ENCODE results near the gene UBASH3A.

DNA sequence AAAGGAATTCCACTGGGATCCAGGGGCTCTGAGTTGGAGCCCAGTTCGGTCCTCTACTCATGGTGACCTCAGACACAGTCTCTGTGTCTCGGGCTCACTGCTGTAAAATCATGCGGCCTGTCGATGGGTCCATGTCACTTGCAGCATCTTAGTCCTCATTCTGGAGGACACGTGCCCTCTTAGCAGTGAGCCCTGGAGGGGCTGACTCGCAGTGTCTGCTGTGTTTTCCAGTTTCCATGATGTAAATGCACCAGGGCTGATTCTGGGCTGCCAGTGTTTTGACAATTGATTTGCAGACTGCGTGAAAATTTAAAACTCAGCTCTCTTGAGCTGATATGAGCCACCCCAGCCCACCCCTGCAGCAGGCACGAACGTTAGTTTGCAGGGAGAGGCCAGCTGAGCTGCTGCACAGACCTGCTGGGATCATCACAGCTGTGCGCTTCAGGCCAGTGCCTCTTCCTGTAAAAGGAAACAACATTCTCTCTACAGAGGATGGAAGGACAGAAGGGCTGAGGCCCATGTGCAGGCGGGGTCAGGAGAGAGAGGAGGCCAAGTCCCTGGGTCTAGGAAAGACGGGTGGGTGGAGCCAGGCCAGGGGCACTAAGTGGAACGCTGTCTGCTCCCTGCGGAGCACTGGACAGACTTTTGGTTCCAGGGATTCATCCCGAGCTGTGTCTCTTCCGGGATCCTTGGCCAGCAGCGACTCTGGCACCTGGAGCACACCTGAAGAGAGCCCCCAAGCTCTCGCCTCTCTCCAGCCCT, 49.7 kb downstream of the UBASH3A start:
- TF ChIP-seq POLR2AphosphoS5 (IDR thresholded peaks at IDR 0.05; ENCODE audit: low read depth, low read length) (no peak), YY1 (IDR thresholded peaks at IDR 0.05; ENCODE audit: extremely low read depth, insufficient replicate concordance, low read depth, low read length) (no peak), CEBPB (IDR thresholded peaks at IDR 0.05; ENCODE audit: low read depth) (no peak), ZNF274 (IDR thresholded peaks at IDR 0.05; ENCODE audit: low read depth, low read length) (no peak), EZH2 (IDR thresholded peaks at IDR 0.05) (no peak), FOSL1 (IDR thresholded peaks at IDR 0.05; ENCODE audit: low read depth) (no peak), SIN3A (IDR thresholded peaks at IDR 0.05; ENCODE audit: low read depth) (no peak), POLR2A (IDR thresholded peaks at IDR 0.05; ENCODE audit: borderline replicate concordance, extremely low read depth, insufficient read depth, insufficient read length) (no peak), EZH2phosphoT487 (IDR thresholded peaks at IDR 0.05; ENCODE audit: borderline replicate concordance) (no peak)
- TF ChIP-seq, protein P1, sequence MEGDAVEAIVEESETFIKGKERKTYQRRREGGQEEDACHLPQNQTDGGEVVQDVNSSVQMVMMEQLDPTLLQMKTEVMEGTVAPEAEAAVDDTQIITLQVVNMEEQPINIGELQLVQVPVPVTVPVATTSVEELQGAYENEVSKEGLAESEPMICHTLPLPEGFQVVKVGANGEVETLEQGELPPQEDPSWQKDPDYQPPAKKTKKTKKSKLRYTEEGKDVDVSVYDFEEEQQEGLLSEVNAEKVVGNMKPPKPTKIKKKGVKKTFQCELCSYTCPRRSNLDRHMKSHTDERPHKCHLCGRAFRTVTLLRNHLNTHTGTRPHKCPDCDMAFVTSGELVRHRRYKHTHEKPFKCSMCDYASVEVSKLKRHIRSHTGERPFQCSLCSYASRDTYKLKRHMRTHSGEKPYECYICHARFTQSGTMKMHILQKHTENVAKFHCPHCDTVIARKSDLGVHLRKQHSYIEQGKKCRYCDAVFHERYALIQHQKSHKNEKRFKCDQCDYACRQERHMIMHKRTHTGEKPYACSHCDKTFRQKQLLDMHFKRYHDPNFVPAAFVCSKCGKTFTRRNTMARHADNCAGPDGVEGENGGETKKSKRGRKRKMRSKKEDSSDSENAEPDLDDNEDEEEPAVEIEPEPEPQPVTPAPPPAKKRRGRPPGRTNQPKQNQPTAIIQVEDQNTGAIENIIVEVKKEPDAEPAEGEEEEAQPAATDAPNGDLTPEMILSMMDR (IDR thresholded peaks at IDR 0.05 in 2 of 3, conservative IDR thresholded peaks at IDR 0.05 in 1 of 3; ENCODE audit: borderline replicate concordance in 1 of 3, insufficient read depth in 1 of 3, low read depth in 2 of 3, low read length in 2 of 3), result no peak
- TF ChIP-seq, protein P2, sequence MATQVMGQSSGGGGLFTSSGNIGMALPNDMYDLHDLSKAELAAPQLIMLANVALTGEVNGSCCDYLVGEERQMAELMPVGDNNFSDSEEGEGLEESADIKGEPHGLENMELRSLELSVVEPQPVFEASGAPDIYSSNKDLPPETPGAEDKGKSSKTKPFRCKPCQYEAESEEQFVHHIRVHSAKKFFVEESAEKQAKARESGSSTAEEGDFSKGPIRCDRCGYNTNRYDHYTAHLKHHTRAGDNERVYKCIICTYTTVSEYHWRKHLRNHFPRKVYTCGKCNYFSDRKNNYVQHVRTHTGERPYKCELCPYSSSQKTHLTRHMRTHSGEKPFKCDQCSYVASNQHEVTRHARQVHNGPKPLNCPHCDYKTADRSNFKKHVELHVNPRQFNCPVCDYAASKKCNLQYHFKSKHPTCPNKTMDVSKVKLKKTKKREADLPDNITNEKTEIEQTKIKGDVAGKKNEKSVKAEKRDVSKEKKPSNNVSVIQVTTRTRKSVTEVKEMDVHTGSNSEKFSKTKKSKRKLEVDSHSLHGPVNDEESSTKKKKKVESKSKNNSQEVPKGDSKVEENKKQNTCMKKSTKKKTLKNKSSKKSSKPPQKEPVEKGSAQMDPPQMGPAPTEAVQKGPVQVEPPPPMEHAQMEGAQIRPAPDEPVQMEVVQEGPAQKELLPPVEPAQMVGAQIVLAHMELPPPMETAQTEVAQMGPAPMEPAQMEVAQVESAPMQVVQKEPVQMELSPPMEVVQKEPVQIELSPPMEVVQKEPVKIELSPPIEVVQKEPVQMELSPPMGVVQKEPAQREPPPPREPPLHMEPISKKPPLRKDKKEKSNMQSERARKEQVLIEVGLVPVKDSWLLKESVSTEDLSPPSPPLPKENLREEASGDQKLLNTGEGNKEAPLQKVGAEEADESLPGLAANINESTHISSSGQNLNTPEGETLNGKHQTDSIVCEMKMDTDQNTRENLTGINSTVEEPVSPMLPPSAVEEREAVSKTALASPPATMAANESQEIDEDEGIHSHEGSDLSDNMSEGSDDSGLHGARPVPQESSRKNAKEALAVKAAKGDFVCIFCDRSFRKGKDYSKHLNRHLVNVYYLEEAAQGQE (IDR thresholded peaks at IDR 0.05; ENCODE audit: low read depth), result no peak
- TF ChIP-seq, protein P3, sequence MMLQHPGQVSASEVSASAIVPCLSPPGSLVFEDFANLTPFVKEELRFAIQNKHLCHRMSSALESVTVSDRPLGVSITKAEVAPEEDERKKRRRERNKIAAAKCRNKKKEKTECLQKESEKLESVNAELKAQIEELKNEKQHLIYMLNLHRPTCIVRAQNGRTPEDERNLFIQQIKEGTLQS (IDR thresholded peaks at IDR 0.05), result no peak

All from HCT116 (cell line).